Esophagus muscularis mucosa (tissue), 3 donors: ENCODE data around the gene GNAS-AS1.

Experiments used
- CTCF ChIP-seq, 3 experiments: fragments of 200-600 bp in 2 of 3; fragments of 450-650 bp in 1 of 3; sonication (generic) in 2 of 3; IDR thresholded peaks; one replicate each; pipeline ENCODE4 v1.5.1; 2017 to 2019; ENCODE audit warnings: antibody characterized with exemption in 3 of 3, mild to moderate bottlenecking in 2 of 3, moderate library complexity in 1 of 3
- POLR2AphosphoS5 ChIP-seq, 2 donors: sonication (generic); formaldehyde crosslinking; IDR thresholded peaks; one replicate each; pipeline ENCODE4 v1.6.1; 2017; ENCODE audit warnings: antibody characterized with exemption in 2 of 2

DNA sequence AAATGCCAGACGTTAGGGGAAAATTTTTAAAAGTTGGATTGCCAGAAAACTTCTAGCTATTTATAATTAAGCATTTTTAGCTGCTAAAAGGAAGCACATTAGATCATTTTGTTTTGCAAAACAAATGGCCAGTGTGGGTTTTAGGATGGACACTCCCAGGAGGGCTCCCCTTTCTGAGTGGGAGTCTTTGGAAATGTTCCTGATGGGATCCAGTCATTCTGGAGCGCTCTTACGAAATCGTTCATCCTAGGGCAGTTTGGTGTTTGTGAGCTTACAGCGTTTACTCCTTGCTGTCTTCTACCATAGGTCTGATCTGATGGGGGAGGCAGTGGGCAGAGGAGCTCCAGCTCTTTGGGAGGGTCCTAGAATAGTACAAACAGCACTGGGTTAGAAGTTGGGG is 16.5 kb upstream of the GNAS-AS1 start:
- TF ChIP-seq CTCF (IDR thresholded peaks at IDR 0.05) (no peak), POLR2AphosphoS5 (IDR thresholded peaks at IDR 0.05) (no peak)
